ENCODE data around the gene ATP6V1B1. TPM values are rescaled to one million over a fixed set of nuclear protein-coding genes. Genes with fewer than 3 reads are reported as not detected.

The ATP6V1B1 gene
- total and polyA plus RNA-seq, 2 of the 13 experiments (the other 11 are each of a cell fraction or from before 2014, with no cell fraction given) = 0.58 to 1.6 TPM

- TF ChIP-seq AHDC1 (CRISPR knock-in tag; IDR thresholded peaks at IDR 0.05; ENCODE audit: borderline replicate concordance) (no peak), ZNF136 (CRISPR knock-in tag; IDR thresholded peaks at IDR 0.05; ENCODE audit: low read depth) (no peak), DNMT1 (CRISPR knock-in tag; IDR thresholded peaks at IDR 0.05) (no peak), UBTF (CRISPR knock-in tag; IDR thresholded peaks at IDR 0.05) (0 out of 2 replicates have a peak, but pooled peaks have one; percentile 17), MAX (IDR thresholded peaks at IDR 0.05) (no peak), DBP (CRISPR knock-in tag; IDR thresholded peaks at IDR 0.05; ENCODE audit: not compliant biosample characterization) (no peak), TEAD3 (CRISPR knock-in tag; optimal IDR thresholded peaks at IDR 0.05; ENCODE audit: borderline replicate concordance) (peak; percentile 26), ZFX (CRISPR knock-in tag; IDR thresholded peaks at IDR 0.05; ENCODE audit: low read depth) (no peak), FOXO4 (CRISPR knock-in tag; conservative IDR thresholded peaks at IDR 0.05) (0 out of 2 replicates have a peak, but pooled peaks have one; percentile 44), ZNF737 (CRISPR knock-in tag; IDR thresholded peaks at IDR 0.05; ENCODE audit: borderline replicate concordance) (no peak), SKIL (CRISPR knock-in tag; IDR thresholded peaks at IDR 0.05; ENCODE audit: borderline replicate concordance) (no peak), ATF7 (IDR thresholded peaks at IDR 0.05) (no peak), ATF7 (CRISPR knock-in tag; IDR thresholded peaks at IDR 0.05) (no peak), CAMTA2 (CRISPR knock-in tag; IDR thresholded peaks at IDR 0.05; ENCODE audit: borderline replicate concordance) (no peak), ZNF33A (CRISPR knock-in tag; IDR thresholded peaks at IDR 0.05; ENCODE audit: borderline replicate concordance) (no peak)
These were observed 1.5 kb downstream of the ATP6V1B1 start (continued) for GRCh38 chr2:70936979-70937811.

Measured in HepG2 (cell line).